Heart left ventricle (tissue), 16 donors: ENCODE measurements around the gene FDXR. TPM values are rescaled to one million over a fixed set of nuclear protein-coding genes. Genes with fewer than 3 reads are reported as not detected.
A peak's percentile ranks its signal among the peaks of the same experiment; 100 is the strongest.

Experiments
- ATAC-seq, 4 donors: fragments of 200-7000 bp; cut with Tn5 transposase; one replicate each; pipeline ENCODE4 v1.9.1; 2020 to 2022; ENCODE audit warnings: moderate library complexity in 4 of 4, mild to moderate bottlenecking in 3 of 4, moderate number of reproducible peaks in 1 of 4
- DNase-seq, 5 donors: peaks; one replicate each; pipeline ENCODE4 v3.0.0-alpha.2; 2020
- H3K27ac ChIP-seq, 12 donors: fragments of 200-600 bp; sonication (generic) in 4 of 12; one replicate each; pipeline versions ENCODE4 v1.5.0 to v1.8.0; 2016 to 2022; ENCODE audit warnings: mild to moderate bottlenecking in 2 of 12
- H3K27me3 ChIP-seq, 9 donors: fragments of 200-600 bp; sonication (generic) in 2 of 9; one replicate each; pipeline versions ENCODE4 v1.5.1 to v1.8.0; 2016 to 2022; ENCODE audit warnings: mild to moderate bottlenecking in 3 of 9
- H3K36me3 ChIP-seq, 9 donors: fragments of 200-600 bp; sonication (generic) in 2 of 9; one replicate each; pipeline versions ENCODE4 v1.5.0 to v1.8.0; 2018 to 2022; ENCODE audit warnings: mild to moderate bottlenecking in 2 of 9
- H3K4me1 ChIP-seq, 12 donors: fragments of 200-600 bp; sonication (generic) in 4 of 12; one replicate each; pipeline versions ENCODE4 v1.5.0 to v1.8.0; 2016 to 2022; ENCODE audit warnings: mild to moderate bottlenecking in 3 of 12
- H3K4me3 ChIP-seq, 12 donors: fragments of 200-600 bp; sonication (generic) in 4 of 12; one replicate each; pipeline versions ENCODE4 v1.5.0 to v1.8.0; 2017 to 2022; ENCODE audit warnings: mild to moderate bottlenecking in 9 of 12, moderate library complexity in 4 of 12
- H3K9me3 ChIP-seq, 12 donors: fragments of 200-600 bp; sonication (generic) in 4 of 12; one replicate each; pipeline versions ENCODE4 v1.5.0 to v1.8.0; 2016 to 2022; ENCODE audit warnings: mild to moderate bottlenecking in 1 of 12
- POLR2A ChIP-seq, 2 donors: fragments of 450-650 bp; IDR thresholded peaks; one replicate each; pipeline ENCODE4 v1.6.1; 2017; ENCODE audit warnings: antibody characterized with exemption in 2 of 2, mild to moderate bottlenecking in 2 of 2, moderate library complexity in 2 of 2
- WGBS, 4 donors: extraction: QIAGEN DNeasy Blood & Tissue Kit in 2 of 4; methylation state at CpG; one replicate each; pipeline versions ENCODE4 v1.1.5 to v1.1.7; 2013 to 2018; 5-methylcytosine and 5-hydroxymethylcytosine counted together
- intact Hi-C, 10 donors: fragments of 100-400 bp; cut with DNase I; formaldehyde crosslinking; loops; one replicate each; pipeline versions ENCODE4 v1.11.1 to v1.14.2; 2022
- polyA plus RNA-seq, 2 donors: library from polyadenylated mRNA; stranded (reverse); fragments of 200-250 nt; gene quantifications; one replicate each; pipeline ENCODE4 v1.2.3, GENCODE V29; 2013
- total RNA-seq, 9 donors: library from RNA; depleted of rRNA in 2 of 9; stranded (reverse); fragments of >200 nt in 2 of 9; fragmentation: NEBNext Ultra II Directional in 3 of 9; extraction: Animal tissue kit (Norgen Biotek cat#: 25700) in 3 of 9; gene quantifications; one replicate each; pipeline versions ENCODE4 v1.1.0 to v1.2.4, GENCODE V29; 2016 to 2023
- TF ChIP-seq, protein P1 (sequence below), 12 donors: fragments of 200-600 bp; sonication (generic) in 4 of 12; IDR thresholded peaks; one replicate each; pipeline versions ENCODE4 v1.5.0 to v1.8.0; 2018 to 2022; ENCODE audit warnings: antibody characterized with exemption in 12 of 12, mild to moderate bottlenecking in 5 of 12
- donor health status: ischemic (EF 13 %, LVEDD 7.1; RV severe dilation, severe dysfunction).
- donor health status: healthy with polysubstance abuse.
- donor health status: DM: no; HTN: yes; CAD: no.
- donor health status: DM: no; HTN: no; CAD: no.
- donor health status: ischemic (EF 25% LVEDD 6.9; RV normal size, moderate dysfunction).
- donor health status: ischemic (EF 25% LVEDD 5.7; RV mildly dilated, moderate dysfunction).
- donor health status: healthy.
- donor health status: DM: yes; HTN: yes; CAD: no.
- donor health status: ischemic (EF 35%, LVEDD 5.7; RV mildly dilated, moderate dysfunction).
- donor health status: nonischemic (EF 11% LVEDD 7.7; RV severe dilation, severe dysfunction).
- donor health status: DM: yes; HTN: yes; CAD: no.
- donor health status: PGD.
- donor health status: ischemic (EF 29% LVEDD 5.4; RV normal size, mild dysfunction).
- donor health status: nonischemic (EF 23%, LVEDD 6.1; RV moderate dilation, normal function).

The FDXR gene
- total and polyA plus RNA-seq, 11 donors, result 2.5 to 8.7 (median 4.7) TPM

DNA sequence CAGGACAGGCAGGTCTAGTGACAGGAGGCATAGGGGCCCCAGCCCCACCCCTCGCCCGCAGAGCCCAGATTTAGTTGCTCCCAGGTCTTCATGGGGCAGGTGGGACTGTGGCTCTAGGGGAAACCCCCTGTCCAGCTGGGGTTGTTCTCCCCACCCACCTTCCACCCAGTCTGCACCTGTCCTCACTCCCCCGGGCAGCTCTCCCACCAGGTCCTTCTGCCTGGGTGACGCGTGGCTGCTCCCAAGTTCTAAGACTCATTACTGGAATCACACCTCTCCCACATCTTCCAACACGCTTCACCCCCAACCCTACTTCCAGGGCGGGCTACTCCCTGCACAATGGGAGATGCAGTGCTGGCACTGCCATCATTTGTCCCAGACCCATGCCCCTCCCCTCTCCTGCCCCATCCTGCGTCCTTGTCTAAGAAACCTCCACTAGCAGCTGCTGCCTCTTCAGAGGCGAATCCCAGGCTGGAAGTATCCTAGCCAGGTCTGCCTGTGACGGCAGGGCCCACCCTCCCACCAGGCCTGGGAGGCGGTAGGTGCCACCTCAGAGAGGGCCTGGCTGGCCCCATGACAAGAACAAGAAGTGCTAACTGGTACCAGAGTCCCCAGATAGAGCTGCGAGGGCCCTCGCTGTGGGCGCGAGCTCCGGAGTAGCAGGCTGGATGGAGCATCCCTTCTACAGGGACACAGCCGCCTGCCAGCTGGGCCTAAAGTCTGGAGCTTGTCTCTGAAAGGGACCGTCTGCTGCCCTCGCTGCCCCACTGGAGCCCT is 35.9 kb downstream of the FDXR start:
- H3K4me1 ChIP-seq, result peaks cover 6 to 24% (median 16%) of the 10 kb centered on the region in 12 donors
- no peaks in the 10 kb centered on the region for H3K27me3 ChIP-seq
- DNase-seq, result no peak
- 96 to 98% (median 96%) methylated on average over 13 to 19 of the region's 19 CpGs for WGBS, 4 donors
- ATAC-seq, result no peak
- intact Hi-C loops, result no loop called here
- H3K36me3 ChIP-seq, result peaks cover 0 to 19% (median 0%) of the 10 kb centered on the region in 9 donors
- H3K4me3 ChIP-seq, result no peak overlapping the region
- H3K27ac ChIP-seq, result no peak overlapping the region
- TF ChIP-seq POLR2A (IDR thresholded peaks at IDR 0.05), result no peak
- TF ChIP-seq, protein P1, sequence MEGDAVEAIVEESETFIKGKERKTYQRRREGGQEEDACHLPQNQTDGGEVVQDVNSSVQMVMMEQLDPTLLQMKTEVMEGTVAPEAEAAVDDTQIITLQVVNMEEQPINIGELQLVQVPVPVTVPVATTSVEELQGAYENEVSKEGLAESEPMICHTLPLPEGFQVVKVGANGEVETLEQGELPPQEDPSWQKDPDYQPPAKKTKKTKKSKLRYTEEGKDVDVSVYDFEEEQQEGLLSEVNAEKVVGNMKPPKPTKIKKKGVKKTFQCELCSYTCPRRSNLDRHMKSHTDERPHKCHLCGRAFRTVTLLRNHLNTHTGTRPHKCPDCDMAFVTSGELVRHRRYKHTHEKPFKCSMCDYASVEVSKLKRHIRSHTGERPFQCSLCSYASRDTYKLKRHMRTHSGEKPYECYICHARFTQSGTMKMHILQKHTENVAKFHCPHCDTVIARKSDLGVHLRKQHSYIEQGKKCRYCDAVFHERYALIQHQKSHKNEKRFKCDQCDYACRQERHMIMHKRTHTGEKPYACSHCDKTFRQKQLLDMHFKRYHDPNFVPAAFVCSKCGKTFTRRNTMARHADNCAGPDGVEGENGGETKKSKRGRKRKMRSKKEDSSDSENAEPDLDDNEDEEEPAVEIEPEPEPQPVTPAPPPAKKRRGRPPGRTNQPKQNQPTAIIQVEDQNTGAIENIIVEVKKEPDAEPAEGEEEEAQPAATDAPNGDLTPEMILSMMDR (IDR thresholded peaks at IDR 0.05), result no peak
- H3K9me3 ChIP-seq, result no peaks in the 10 kb centered on the region

DNA sequence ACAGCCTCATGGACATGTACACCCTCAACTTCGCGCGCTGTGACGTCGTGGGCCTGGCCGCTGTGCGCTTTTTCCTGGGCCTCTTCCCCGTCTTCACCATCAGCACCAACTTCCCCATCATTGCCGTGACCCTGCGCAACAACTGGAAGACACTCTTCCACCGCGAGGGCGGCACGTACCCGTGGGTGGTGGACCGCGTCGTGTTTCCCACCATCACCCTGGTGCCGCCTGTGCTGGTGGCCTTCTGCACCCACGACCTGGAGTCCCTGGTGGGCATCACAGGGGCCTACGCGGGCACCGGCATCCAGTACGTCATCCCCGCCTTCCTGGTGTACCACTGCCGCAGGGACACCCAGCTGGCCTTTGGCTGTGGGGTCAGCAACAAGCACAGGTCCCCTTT is 36.6 kb downstream of the FDXR start:
- H3K27ac ChIP-seq, result no peak overlapping the region
- no peak for TF ChIP-seq POLR2A (IDR thresholded peaks at IDR 0.05)
- TF ChIP-seq, protein P1 (IDR thresholded peaks at IDR 0.05), result no peak
- H3K9me3 ChIP-seq, result no peaks in the 10 kb centered on the region
- peaks cover 0 to 19% (median 0%) of the 10 kb centered on the region in 9 donors for H3K36me3 ChIP-seq
- DNase-seq (no peak), ATAC-seq (no peak)
- no peak overlapping the region for H3K4me3 ChIP-seq
- H3K27me3 ChIP-seq, result no peaks in the 10 kb centered on the region
- WGBS, 4 donors, result 94 to 96% (median 96%) methylated on average over 26 of the region's 26 CpGs
- intact Hi-C loops, result no loop called here
- H3K4me1 ChIP-seq, result peaks cover 1 to 18% (median 10%) of the 10 kb centered on the region in 12 donors

DNA sequence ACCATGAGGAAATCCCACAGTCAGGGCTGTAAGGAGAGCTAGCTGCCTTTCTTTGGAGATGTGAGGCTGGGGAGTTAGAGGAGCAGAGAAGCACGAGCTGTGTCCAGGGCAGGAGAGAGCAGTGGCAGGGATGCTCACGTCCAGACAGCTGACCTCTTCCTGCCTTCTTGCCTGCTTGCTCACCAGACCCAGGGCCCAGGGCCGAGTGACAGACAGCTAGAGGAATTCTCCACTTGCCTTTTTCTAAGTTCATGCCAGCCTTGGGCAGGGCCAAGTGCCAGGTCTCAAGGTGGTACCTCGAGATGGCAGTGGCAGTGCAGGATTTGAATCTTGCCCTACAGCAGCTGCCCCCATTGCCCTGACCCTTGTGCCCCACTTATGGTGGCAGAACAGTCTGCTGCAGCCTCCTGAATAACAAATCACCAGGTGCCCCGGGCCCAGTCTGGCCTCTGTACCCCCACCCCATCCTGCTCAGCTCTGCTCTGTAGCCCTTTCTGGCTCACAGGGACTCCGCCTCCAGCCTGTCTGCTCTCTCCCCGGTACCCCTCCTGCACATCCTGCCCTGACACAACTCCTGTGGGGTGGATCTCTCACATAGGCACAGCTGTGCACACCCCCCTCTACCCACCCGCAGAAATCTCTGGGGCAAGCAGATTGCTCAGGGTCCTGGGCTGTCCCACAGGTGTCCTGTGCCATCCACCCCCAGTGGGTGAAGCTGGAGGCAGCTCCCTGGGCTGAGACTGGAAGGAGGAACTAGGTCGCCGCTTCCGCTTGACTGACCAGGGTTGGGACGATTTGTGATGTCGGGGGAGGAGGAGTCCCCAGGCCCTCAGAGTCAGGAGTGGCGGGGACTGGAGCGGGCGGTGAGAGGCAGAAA is 39.1 kb downstream of the FDXR start:
- H3K4me1 ChIP-seq, result peaks cover 0 to 6% (median 0%) of the 10 kb centered on the region in 12 donors
- H3K27ac ChIP-seq, result no peak overlapping the region
- 69 to 75% (median 74%) methylated on average over 11 to 16 of the region's 16 CpGs for WGBS, 4 donors
- no peaks in the 10 kb centered on the region for H3K27me3 ChIP-seq
- TF ChIP-seq, protein P1 (IDR thresholded peaks at IDR 0.05), result no peak
- TF ChIP-seq POLR2A (IDR thresholded peaks at IDR 0.05), result no peak
- DNase-seq (peak in 1 of 5 donors; percentile 40), ATAC-seq (peak in 1 of 4 donors; percentile 50)
- no peaks in the 10 kb centered on the region for H3K9me3 ChIP-seq
- no peak overlapping the region for H3K4me3 ChIP-seq
- intact Hi-C loops, result no loop called here
- peaks cover 0 to 39% (median 7%) of the 10 kb centered on the region in 9 donors for H3K36me3 ChIP-seq

DNA sequence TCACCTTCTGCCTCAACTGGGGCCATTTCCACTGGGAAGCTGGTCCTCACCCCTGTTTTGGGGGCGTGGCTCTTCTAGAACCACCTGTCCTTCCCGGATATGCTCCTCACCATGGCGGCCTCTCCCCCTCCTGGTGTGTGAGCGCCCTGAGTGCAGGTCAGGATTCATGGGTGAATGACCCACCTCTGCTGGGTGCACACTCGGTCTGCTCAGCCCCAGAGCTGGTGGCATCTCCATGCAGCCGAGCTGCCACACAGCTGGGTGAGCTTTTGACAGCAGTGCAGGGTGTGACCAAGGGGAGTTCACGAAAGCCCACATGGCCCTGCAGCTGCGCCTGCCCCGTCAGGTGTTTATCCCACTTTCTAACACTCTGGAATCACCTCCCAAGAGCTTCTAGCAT is 40.4 kb downstream of the FDXR start:
- H3K36me3 ChIP-seq, result peaks cover 0 to 37% (median 7%) of the 10 kb centered on the region in 9 donors
- intact Hi-C loops, result no loop called here
- 94 to 96% (median 94%) methylated on average over 6 to 9 of the region's 9 CpGs for WGBS, 4 donors
- ATAC-seq (no peak), DNase-seq (no peak)
- no peak overlapping the region for H3K4me3 ChIP-seq
- peaks cover 0 to 6% (median 0%) of the 10 kb centered on the region in 12 donors for H3K4me1 ChIP-seq
- no peak overlapping the region for H3K27ac ChIP-seq
- H3K27me3 ChIP-seq, result no peaks in the 10 kb centered on the region
- H3K9me3 ChIP-seq, result no peaks in the 10 kb centered on the region
- no peak for TF ChIP-seq POLR2A (IDR thresholded peaks at IDR 0.05)
- TF ChIP-seq, protein P1 (IDR thresholded peaks at IDR 0.05), result no peak
